Thymus (tissue), 11 donors: ENCODE results near the gene MRPL21. TPM values are rescaled to one million over a fixed set of nuclear protein-coding genes. Genes with fewer than 3 reads are reported as not detected.

ENCODE experiments used
- DNase-seq, 9 donors: peaks; one replicate each; pipeline ENCODE4 v3.0.0-alpha.2; 2013; ENCODE audit warnings: low spot score in 9 of 9, low read depth in 6 of 9, missing footprints in 1 of 9
- H3K27ac ChIP-seq, 2 donors: one replicate each; pipeline ENCODE4 v1.5.1; 2013; ENCODE audit warnings: control low read depth in 1 of 2, low read depth in 1 of 2, low read length in 1 of 2, mild to moderate bottlenecking in 1 of 2, moderate library complexity in 1 of 2
- H3K27me3 ChIP-seq, 2 donors: one replicate each; pipeline ENCODE4 v1.5.1; 2013; ENCODE audit warnings: low read length in 1 of 2; ENCODE audit not compliant: control insufficient read depth in 2 of 2, insufficient read depth in 1 of 2
- H3K36me3 ChIP-seq, 2 donors: one replicate each; pipeline ENCODE4 v1.5.1; 2013; ENCODE audit warnings: low read length in 1 of 2, mild to moderate bottlenecking in 1 of 2, moderate library complexity in 1 of 2; ENCODE audit not compliant: control insufficient read depth in 2 of 2, insufficient read depth in 2 of 2
- H3K4me1 ChIP-seq, 2 donors: one replicate each; pipeline ENCODE4 v1.5.1; 2013; ENCODE audit warnings: low read length in 2 of 2; ENCODE audit not compliant: control insufficient read depth in 2 of 2, insufficient read depth in 2 of 2
- H3K4me3 ChIP-seq, 2 donors: one replicate each; pipeline ENCODE4 v1.5.1; 2013; ENCODE audit warnings: low read length in 2 of 2, control low read depth in 1 of 2, mild to moderate bottlenecking in 1 of 2
- H3K9me3 ChIP-seq, 2 donors: one replicate each; pipeline ENCODE4 v1.5.1; 2013; ENCODE audit warnings: low read length in 1 of 2, mild to moderate bottlenecking in 1 of 2; ENCODE audit not compliant: control insufficient read depth in 2 of 2, insufficient read depth in 1 of 2
- WGBS: extraction: QIAGEN DNeasy Blood & Tissue Kit; methylation state at CpG from one replicate; pipeline ENCODE4 v1.1.7; 2013; 5-methylcytosine and 5-hydroxymethylcytosine counted together
- polyA plus RNA-seq: library from polyadenylated mRNA; stranded (reverse); fragments of 200-250 nt; gene quantifications from one replicate; pipeline ENCODE4 v1.2.3, GENCODE V29; 2013
- total RNA-seq: library from RNA; stranded (reverse); fragments of 120-200 nt; gene quantifications from one replicate; pipeline ENCODE4 v1.2.4, GENCODE V29; 2013
- donor health status: healthy.

The MRPL21 gene
- total and polyA plus RNA-seq, 2 donors = 91.9 to 101 TPM

DNA sequence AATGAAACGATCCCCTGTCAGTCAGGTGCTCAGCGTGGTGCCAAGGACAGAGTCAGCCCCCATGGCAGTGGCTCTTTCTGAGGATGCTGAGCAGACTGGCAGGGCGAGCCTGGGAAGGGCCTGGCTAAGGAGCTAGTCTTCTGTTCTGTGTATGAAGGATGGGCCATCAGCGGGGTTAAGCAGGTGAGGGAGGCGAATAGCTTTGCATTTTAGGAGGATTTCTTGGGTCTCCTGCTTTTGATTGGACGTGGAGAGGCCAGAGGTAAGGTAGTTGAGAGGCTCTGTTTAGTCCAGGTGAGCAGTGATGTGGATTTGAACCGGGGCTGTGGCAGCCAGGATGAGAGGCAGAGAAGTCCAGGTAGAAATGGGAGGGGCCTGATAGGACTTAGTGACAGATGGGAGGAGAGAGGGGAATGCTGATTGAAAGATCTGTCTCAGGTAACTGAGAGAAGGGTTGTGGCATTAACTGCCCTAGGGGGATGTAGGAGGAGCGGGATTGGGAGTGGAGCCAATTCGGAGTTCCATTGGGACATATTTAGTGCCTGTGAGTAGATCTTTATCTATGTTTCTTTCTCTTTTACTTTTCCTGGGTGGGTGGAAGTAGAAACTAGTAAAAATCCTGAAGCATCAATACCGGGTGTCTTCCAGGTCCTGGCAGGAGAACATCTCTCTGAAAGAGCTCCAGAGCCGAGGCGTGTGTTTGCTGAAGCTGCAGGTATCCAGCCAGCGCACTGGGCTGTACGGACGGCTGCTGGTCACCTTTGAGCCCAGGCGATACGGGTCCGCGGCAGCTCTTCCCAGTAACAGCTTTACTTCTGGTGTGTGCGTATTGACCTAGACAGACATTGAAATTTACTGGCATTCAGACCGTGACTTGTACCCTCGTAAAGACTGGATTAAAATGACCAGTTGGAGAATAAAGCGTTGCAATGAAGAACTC is 2.1 kb upstream of the MRPL21 start:
- Histone ChIP-seq H3K27ac (no peak overlapping the region), H3K27me3 (no peaks in the 10 kb centered on the region), H3K4me1 (peaks cover 11 to 12% of the 10 kb centered on the region in 2 donors), H3K4me3 (no peak overlapping the region), H3K36me3 (peaks cover 23 to 28% of the 10 kb centered on the region in 2 donors), H3K9me3 (no peaks in the 10 kb centered on the region)
- DNase-seq = no peak
- WGBS = 96% methylated on average over 23 of the region's 23 CpGs

DNA sequence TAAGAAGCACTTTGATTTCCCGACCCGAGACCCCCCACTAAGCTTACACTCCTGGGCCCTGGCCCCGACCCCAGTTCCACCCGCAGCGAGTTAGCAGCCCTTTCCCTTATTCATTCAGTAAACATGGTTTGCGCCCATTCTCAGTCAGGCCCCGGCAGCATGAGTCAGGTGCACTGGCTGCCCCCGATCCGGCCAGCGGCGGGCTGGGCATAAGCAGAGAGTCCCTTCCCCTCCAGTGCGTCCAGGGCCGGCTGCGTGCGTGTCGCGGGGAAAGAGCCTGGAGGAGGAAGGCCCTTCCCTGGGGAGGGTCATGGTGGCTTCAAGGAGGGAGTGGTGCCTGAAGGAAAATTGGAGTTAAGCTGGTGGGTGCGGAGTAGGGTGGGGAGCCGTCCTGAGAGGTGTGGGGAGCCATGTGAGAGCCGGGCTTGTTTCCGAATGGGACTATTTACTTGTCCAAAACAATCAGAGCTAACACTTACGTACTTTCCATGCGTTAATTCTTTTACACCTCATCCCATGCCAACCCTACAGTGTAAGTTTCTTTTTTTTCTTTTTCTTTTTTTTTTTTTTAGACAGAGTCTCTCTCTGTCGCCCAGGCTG is 716 bp upstream of the MRPL21 start:
- Histone ChIP-seq H3K36me3 (peaks cover 16 to 23% of the 10 kb centered on the region in 2 donors), H3K27ac (peak overlapping the region in 1 of 2 donors; percentile 57), H3K9me3 (no peaks in the 10 kb centered on the region), H3K4me1 (peaks cover 11 to 12% of the 10 kb centered on the region in 2 donors), H3K27me3 (no peaks in the 10 kb centered on the region), H3K4me3 (peak overlapping the region; percentile 74 to 91)
- WGBS = 1% methylated on average over 24 of the region's 24 CpGs
- peak in 4 of 9 donors; percentile 7 to 24 (median 22) for DNase-seq

DNA sequence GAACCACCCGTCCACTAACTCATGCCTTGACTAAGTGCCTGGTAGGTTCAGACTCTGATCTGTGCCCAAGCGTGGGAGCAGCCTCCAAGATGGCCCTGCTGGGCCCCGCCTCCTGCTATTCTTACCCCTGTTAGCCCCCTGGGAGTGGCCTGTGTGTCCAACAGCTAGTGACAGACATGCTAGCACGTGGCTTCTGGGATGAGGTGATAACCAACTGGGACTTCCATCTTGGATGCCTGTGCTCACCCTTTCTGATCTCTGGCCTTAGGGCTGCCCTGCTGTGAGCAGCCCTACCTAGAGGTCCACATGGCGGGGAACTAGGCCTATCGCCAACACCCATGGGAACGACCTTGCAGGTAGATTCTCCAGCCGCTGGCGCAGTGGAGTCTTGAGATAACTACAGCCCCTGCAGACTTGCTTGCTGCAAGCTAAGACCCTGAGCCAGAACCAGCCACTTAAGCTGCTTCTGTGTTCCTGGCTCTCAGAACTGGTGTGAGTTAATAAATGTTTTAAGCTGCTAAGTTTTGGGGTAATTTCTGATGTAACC is 2.7 kb downstream of the MRPL21 start:
- Histone ChIP-seq H3K36me3 (peaks cover 31 to 32% of the 10 kb centered on the region in 2 donors), H3K27ac (no peak overlapping the region), H3K27me3 (no peaks in the 10 kb centered on the region), H3K4me3 (no peak overlapping the region), H3K4me1 (peaks cover 11 to 12% of the 10 kb centered on the region in 2 donors), H3K9me3 (no peaks in the 10 kb centered on the region)
- 97% methylated on average over 9 of the region's 9 CpGs for WGBS
- DNase-seq = no peak

DNA sequence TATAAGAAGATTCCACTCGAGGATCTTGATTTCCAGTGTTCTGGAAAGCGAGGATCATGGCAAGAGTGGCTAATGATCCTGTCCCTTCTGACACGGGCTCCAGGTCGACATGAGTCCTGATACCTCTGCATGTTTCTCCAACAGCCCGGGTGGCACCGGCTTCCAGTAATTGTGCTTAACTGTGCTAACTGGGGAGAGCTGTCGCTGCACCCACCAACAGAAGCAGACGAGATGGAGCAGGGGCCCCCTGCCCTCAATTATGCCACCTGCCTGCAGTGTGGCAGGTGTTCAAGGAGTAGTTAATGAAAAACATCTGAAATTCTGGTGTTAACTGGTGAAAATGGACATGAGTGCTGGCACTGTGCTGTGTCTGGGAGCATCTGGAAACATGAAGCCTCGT is 6.2 kb downstream of the MRPL21 start:
- H3K4me3 ChIP-seq = no peak overlapping the region
- peaks cover 0 to 3% of the 10 kb centered on the region in 2 donors for H3K4me1 ChIP-seq
- H3K9me3 ChIP-seq = no peaks in the 10 kb centered on the region
- H3K27ac ChIP-seq = no peak overlapping the region
- H3K36me3 ChIP-seq = peaks cover 50 to 55% of the 10 kb centered on the region in 2 donors
- no peaks in the 10 kb centered on the region for H3K27me3 ChIP-seq
- WGBS = 97% methylated on average over 9 of the region's 9 CpGs
- DNase-seq = no peak

DNA sequence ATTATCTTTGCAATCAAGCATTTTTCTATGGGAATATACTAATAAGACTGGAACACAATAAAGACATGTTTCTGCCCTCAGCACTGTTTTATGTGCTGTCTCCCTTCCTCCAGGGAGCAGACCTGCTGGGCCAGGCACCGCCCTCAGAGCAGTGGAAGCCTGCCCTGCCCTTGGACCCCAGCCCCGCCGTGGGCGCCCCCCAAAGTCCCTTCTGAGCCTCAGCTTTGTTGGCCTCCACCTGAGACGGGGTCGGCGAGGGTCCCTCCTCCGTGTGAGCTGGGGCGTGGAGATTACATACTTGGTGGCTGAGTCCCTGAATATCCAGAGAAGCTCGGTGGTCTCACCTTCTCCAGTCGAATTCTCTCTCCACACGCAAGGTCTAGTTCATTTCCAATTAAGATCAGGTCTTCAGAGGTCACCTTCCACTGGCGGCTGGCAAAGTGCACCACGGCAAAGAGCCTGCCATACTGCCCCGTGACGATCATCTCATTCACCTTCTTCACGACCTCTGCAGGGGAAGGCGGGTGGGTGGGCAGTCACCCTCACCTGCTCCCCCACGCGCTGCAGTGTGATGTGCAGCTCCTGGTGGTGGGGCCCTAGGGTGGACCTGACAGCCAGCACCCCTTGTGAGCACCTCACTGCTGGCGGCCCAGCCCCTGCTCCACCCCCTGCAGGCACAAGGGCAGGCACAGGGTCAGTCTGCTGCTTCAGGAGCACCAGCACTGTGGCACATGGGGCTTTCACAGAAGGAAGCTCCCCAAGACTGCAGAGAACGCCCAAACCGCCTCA is 7.3 kb downstream of the MRPL21 start:
- no peak overlapping the region for H3K4me3 ChIP-seq
- H3K27me3 ChIP-seq = no peaks in the 10 kb centered on the region
- no peak for DNase-seq
- peaks cover 0 to 4% of the 10 kb centered on the region in 2 donors for H3K4me1 ChIP-seq
- no peaks in the 10 kb centered on the region for H3K9me3 ChIP-seq
- WGBS = 96% methylated on average over 23 of the region's 23 CpGs
- H3K27ac ChIP-seq = no peak overlapping the region
- peaks cover 58 to 61% of the 10 kb centered on the region in 2 donors for H3K36me3 ChIP-seq

DNA sequence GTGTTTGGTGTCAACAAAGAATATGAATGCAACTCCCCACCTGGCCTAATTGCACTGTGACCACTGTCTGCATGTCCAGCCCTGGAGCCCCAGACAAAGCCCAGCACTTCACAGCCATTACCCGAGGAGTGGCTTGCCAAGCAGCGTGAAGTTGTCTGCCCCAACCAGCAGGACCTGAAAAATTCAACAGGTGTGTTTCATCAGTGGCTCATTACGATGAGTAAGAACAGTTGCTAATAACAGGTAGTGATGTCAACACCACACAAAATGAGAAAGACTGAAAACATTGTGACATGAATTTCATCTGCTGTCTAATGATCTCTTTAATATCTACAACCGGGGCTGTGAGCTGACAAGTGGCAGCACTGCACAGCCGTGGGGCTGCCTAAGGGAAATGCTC is 10.3 kb downstream of the MRPL21 start:
- peaks cover 0 to 15% of the 10 kb centered on the region in 2 donors for H3K4me1 ChIP-seq
- H3K4me3 ChIP-seq = no peak overlapping the region
- DNase-seq = no peak
- H3K27ac ChIP-seq = no peak overlapping the region
- 98% methylated on average over 5 of the region's 5 CpGs for WGBS
- H3K36me3 ChIP-seq = peaks cover 71% of the 10 kb centered on the region in 2 donors
- no peaks in the 10 kb centered on the region for H3K27me3 ChIP-seq
- no peaks in the 10 kb centered on the region for H3K9me3 ChIP-seq

DNA sequence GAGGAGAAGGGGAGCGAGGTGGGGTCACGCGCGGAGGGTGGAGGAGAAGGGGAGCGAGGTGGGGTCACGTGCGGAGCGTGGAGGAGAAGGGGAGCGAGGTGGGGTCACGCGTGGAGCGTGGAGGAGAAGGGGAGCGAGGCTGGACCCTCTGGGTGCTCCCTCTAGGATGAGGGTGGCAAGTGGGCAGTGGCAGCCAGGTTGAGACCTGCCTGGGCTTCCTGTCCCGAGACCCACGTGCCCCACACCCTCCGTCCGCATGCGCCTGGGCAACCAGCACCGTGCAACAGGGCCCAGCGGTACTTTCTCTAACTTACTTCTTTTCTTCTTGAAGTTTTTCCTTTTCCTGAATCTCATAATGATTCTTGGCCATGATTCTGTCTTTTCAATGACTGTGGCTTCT is 11.1 kb downstream of the MRPL21 start:
- Histone ChIP-seq H3K27ac (no peak overlapping the region), H3K9me3 (no peaks in the 10 kb centered on the region), H3K36me3 (peaks cover 64% of the 10 kb centered on the region in 2 donors), H3K4me3 (no peak overlapping the region), H3K4me1 (peaks cover 0 to 15% of the 10 kb centered on the region in 2 donors), H3K27me3 (no peaks in the 10 kb centered on the region)
- 97% methylated on average over 20 of the region's 20 CpGs for WGBS
- DNase-seq = no peak

DNA sequence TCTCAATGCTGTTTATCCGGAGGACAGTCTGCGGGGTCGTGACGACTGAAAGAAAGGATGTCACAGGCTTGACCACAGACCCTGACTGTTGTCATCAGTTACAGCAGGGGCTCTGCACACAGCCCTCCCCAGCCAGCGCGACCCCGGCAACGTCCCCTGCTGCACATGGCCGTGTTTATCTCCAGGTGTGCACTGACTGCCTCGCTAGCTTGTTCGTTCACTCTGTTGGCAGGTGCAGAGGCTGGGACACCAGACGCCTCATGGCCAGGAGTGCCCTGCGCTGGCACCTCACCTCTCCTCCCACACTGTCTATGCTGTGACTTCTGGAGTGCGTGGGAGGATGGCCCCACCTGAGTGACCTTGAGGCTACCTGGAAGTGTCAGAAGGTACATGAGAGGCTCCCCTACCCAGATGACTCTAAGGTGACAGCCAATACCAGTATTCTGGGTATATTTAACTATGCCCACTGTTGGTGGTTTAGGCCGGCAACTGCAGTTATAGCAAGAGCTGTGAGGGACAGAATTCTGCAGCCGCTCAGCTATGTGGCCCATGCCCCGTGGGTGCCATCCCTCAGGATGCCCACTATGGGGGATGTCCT is 12.2 kb downstream of the MRPL21 start:
- no peak overlapping the region for H3K4me3 ChIP-seq
- WGBS = 86% methylated on average over 17 of the region's 17 CpGs
- peaks cover 0 to 15% of the 10 kb centered on the region in 2 donors for H3K4me1 ChIP-seq
- no peaks in the 10 kb centered on the region for H3K27me3 ChIP-seq
- DNase-seq = no peak
- H3K36me3 ChIP-seq = peaks cover 53 to 56% of the 10 kb centered on the region in 2 donors
- H3K9me3 ChIP-seq = no peaks in the 10 kb centered on the region
- no peak overlapping the region for H3K27ac ChIP-seq
